SU-DHL-6 (cell line): Measurements from ENCODE around the gene MXD3.

Experiments used
- H2AFZ ChIP-seq: fragments of 200-600 bp; sonication (generic); 2 replicates; pipeline ENCODE4 v1.6.1; 2014; ENCODE audit warnings: low read depth, mild to moderate bottlenecking, moderate library complexity, mixed read lengths, antibody characterized with exemption, low read length; ENCODE audit not compliant: severe bottlenecking
- H3F3A ChIP-seq: fragments of 200-600 bp; shearing (Covaris generic); 2 replicates; pipeline ENCODE4 v1.6.0; 2016; ENCODE audit warnings: antibody characterized with exemption, mild to moderate bottlenecking; ENCODE audit not compliant: insufficient read depth
- H3K27ac ChIP-seq: fragments of 200-600 bp; sonication (generic); 2 replicates; pipeline ENCODE4 v1.5.1; 2016; ENCODE audit warnings: low read depth, mild to moderate bottlenecking, low read length, moderate library complexity, mixed read lengths
- H3K27me3 ChIP-seq: fragments of 200-600 bp; sonication (generic), shearing (Covaris generic); 2 replicates; pipeline ENCODE4 v1.6.0; 2014; ENCODE audit warnings: mild to moderate bottlenecking, low read length
- H3K36me3 ChIP-seq: fragments of 200-600 bp; sonication (generic); 2 replicates; pipeline ENCODE4 v1.6.1; 2014; ENCODE audit warnings: mild to moderate bottlenecking, low read length, mixed read lengths
- H3K4me2 ChIP-seq: fragments of 300-600, 200-600 bp; shearing (Covaris generic), sonication (generic); 2 replicates; pipeline ENCODE4 v1.6.0; 2014; ENCODE audit warnings: low read length, low read depth, mild to moderate bottlenecking; ENCODE audit not compliant: poor library complexity, severe bottlenecking
- H3K4me3 ChIP-seq: fragments of 200-600 bp; sonication (generic); 2 replicates; pipeline ENCODE4 v1.5.1; 2014; ENCODE audit warnings: antibody characterized with exemption, low read length, mild to moderate bottlenecking, mixed read lengths; ENCODE audit not compliant: insufficient read depth, poor library complexity, severe bottlenecking
- H3K79me2 ChIP-seq: fragments of 200-600 bp; sonication (generic); 2 replicates; pipeline ENCODE4 v1.6.1; 2014; ENCODE audit warnings: mild to moderate bottlenecking, low read length, moderate library complexity; ENCODE audit not compliant: insufficient read depth
- H3K9ac ChIP-seq: fragments of 200-600 bp; sonication (generic); 2 replicates; pipeline ENCODE4 v1.7.0; 2014; ENCODE audit warnings: mild to moderate bottlenecking, low read length
- H3K9me2 ChIP-seq: fragments of 200-600 bp; sonication (generic); replicated peaks from 2 replicates; pipeline ENCODE4 v1.6.1; 2014; ENCODE audit warnings: low read length; ENCODE audit not compliant: insufficient read depth
- H3K9me3 ChIP-seq: fragments of 200-600 bp; sonication (generic); 2 replicates; pipeline ENCODE4 v1.6.1; 2014; ENCODE audit warnings: low read length, mixed read lengths; ENCODE audit not compliant: insufficient read depth
- H4K20me1 ChIP-seq: fragments of 200-600 bp; sonication (generic); 2 replicates; pipeline ENCODE4 v1.6.1; 2014; ENCODE audit warnings: low read depth, mild to moderate bottlenecking, antibody characterized with exemption, low read length, moderate library complexity, mixed read lengths
- EZH2phosphoT487 ChIP-seq: fragments of 200-600 bp; sonication (generic), shearing (Covaris generic); conservative IDR thresholded peaks from 2 replicates; pipeline ENCODE4 v1.6.1; 2018; ENCODE audit warnings: mild to moderate bottlenecking, antibody characterized with exemption, low read length, moderate library complexity, mixed read lengths
- TF ChIP-seq, protein P1 (sequence below): fragments of 200-600 bp; sonication (generic); IDR thresholded peaks from one replicate; pipeline ENCODE4 v1.5.1; 2017; ENCODE audit warnings: antibody characterized with exemption, mild to moderate bottlenecking, low read length, moderate library complexity; ENCODE audit not compliant: insufficient read depth, poor library complexity, severe bottlenecking

MXD3 gene

DNA sequence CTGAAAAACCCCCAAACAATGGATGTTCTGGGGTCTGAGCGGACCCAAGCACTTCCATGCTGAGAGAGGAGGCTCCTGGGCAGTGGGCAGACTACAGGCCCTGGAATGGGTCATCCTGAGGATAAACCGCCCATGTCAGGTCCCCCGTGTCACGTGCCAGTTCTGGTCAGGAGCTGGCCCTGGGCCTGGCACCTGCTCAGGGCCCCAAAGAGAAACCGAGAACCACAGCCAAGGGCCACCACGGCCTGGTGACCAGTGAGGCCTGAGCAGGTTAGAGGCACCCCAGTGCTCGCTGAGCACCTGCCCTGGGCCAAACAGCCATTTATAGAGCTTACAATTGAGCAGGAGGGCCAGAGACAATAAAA is 24.0 kb upstream of the MXD3 start:
- Histone ChIP-seq H3F3A (no peaks in the 10 kb centered on the region), H3K4me2 (no peak overlapping the region), H3K9ac (no peak overlapping the region), H3K9me3 (no peaks in the 10 kb centered on the region), H3K27me3 (no peaks in the 10 kb centered on the region), H4K20me1 (no peaks in the 10 kb centered on the region), H3K36me3 (0 out of 2 replicates have a peak, but pooled peaks cover 7% of the 10 kb centered on the region), H3K79me2 (peaks cover 18% of the 10 kb centered on the region), H3K9me2 (no peaks in the 10 kb centered on the region), H2AFZ (no peak overlapping the region), H3K4me3 (no peak overlapping the region), H3K27ac (no peak overlapping the region)
- TF ChIP-seq EZH2phosphoT487 = no peak
- TF ChIP-seq, protein P1, sequence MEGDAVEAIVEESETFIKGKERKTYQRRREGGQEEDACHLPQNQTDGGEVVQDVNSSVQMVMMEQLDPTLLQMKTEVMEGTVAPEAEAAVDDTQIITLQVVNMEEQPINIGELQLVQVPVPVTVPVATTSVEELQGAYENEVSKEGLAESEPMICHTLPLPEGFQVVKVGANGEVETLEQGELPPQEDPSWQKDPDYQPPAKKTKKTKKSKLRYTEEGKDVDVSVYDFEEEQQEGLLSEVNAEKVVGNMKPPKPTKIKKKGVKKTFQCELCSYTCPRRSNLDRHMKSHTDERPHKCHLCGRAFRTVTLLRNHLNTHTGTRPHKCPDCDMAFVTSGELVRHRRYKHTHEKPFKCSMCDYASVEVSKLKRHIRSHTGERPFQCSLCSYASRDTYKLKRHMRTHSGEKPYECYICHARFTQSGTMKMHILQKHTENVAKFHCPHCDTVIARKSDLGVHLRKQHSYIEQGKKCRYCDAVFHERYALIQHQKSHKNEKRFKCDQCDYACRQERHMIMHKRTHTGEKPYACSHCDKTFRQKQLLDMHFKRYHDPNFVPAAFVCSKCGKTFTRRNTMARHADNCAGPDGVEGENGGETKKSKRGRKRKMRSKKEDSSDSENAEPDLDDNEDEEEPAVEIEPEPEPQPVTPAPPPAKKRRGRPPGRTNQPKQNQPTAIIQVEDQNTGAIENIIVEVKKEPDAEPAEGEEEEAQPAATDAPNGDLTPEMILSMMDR = no peak

DNA sequence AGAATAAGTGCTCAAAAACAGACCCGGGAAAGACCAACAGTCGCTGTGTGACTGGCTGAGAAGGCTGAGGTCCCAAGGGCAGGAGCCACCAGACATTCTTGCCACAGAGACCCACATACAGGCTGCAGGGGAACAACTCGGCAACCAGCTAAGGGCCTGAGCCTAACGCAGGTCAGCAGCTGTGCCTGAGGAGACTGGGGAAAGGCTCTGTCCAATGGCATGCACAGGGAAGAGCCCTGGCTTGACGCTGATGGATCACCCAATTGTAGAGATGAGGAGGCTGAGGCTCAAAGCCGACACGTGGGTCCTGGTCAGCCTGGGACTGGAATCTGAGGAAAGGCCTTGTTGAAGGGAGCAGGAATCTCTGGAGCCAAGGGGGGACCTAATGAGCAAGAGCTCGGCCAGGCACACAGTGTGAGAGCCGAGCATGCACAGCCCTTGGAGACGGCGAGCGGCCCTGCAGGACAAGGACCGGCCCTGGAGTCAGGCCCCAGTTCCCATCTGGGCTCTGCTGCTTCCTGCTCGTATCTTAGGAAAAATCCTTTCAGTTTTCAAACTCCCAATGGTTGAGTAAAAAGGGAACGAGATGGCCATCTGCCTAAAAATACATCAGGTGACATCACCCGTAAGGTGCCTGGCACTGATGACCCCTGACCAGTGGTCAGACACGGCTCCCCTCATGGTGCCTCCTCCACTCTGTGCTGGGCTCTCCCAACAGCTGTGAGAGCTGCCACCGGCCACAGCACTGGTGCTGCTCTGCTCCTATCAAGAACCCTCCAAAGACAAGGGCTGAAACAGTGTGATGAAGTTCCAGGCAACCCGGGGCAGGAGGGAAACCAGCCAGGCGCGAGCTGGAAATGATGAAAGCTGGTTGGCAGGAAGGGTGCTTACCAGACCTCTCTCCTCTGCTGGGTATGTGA is 23.3 kb upstream of the MXD3 start:
- Histone ChIP-seq H3K36me3 (0 out of 2 replicates have a peak, but pooled peaks cover 7% of the 10 kb centered on the region), H3K27ac (no peak overlapping the region), H3K9me3 (no peaks in the 10 kb centered on the region), H3K27me3 (no peaks in the 10 kb centered on the region), H3K9ac (no peak overlapping the region), H2AFZ (no peak overlapping the region), H3K4me2 (no peak overlapping the region), H3K79me2 (peaks cover 14% of the 10 kb centered on the region), H3K9me2 (no peaks in the 10 kb centered on the region), H3F3A (no peaks in the 10 kb centered on the region), H3K4me3 (no peak overlapping the region), H4K20me1 (no peaks in the 10 kb centered on the region)
- no peak for TF ChIP-seq EZH2phosphoT487
- TF ChIP-seq, protein P1 = no peak

DNA sequence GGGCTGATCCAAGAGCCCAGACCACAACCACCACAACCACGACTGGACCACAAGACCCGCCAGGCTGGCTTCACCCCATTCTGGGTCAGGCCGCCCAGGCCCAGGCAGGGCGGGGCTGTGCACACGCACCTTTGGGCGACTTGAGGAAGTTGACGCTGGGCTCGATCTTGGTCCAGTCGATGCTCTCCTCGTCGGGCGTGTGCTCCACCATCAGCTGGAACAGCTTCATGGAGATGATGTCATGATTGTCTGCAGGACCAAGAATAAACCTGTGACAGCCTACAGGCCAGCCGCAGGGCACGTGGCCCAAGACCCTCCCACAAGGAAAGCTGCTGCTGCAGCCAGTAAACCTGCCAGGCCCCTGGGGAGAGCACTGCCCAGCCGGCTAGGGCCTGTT is 22.5 kb upstream of the MXD3 start:
- H3K9me2 ChIP-seq = no peaks in the 10 kb centered on the region
- no peaks in the 10 kb centered on the region for H3K27me3 ChIP-seq
- no peaks in the 10 kb centered on the region for H3F3A ChIP-seq
- H3K79me2 ChIP-seq = peaks cover 5% of the 10 kb centered on the region; the same call in 1 of the 2 replicates
- H3K9me3 ChIP-seq = no peaks in the 10 kb centered on the region
- no peak overlapping the region for H3K4me3 ChIP-seq
- no peak overlapping the region for H3K9ac ChIP-seq
- H2AFZ ChIP-seq = no peak overlapping the region
- H3K27ac ChIP-seq = no peak overlapping the region
- no peaks in the 10 kb centered on the region for H4K20me1 ChIP-seq
- H3K36me3 ChIP-seq = 0 out of 2 replicates have a peak, but pooled peaks cover 7% of the 10 kb centered on the region
- TF ChIP-seq EZH2phosphoT487 = no peak
- TF ChIP-seq, protein P1 = no peak
- no peak overlapping the region for H3K4me2 ChIP-seq
